Thyroid gland (tissue), 4 donors: Measurements from ENCODE around the gene TPMT.

Experiments
- POLR2A ChIP-seq, 2 donors: fragments of 450-650 bp; IDR thresholded peaks; one replicate each; pipeline ENCODE4 v1.6.1; 2017; ENCODE audit warnings: antibody characterized with exemption in 2 of 2, mild to moderate bottlenecking in 2 of 2, moderate library complexity in 1 of 2
- TF ChIP-seq, protein P1 (sequence below), 6 experiments: fragments of 200-600 bp in 3 of 6; fragments of 450-650 bp in 3 of 6; sonication (generic) in 3 of 6; IDR thresholded peaks; one replicate each; pipeline ENCODE4 v1.5.1; 2016 to 2019; ENCODE audit warnings: antibody characterized with exemption in 6 of 6, mild to moderate bottlenecking in 2 of 6, inconsistent platforms in 1 of 6, moderate library complexity in 1 of 6

DNA sequence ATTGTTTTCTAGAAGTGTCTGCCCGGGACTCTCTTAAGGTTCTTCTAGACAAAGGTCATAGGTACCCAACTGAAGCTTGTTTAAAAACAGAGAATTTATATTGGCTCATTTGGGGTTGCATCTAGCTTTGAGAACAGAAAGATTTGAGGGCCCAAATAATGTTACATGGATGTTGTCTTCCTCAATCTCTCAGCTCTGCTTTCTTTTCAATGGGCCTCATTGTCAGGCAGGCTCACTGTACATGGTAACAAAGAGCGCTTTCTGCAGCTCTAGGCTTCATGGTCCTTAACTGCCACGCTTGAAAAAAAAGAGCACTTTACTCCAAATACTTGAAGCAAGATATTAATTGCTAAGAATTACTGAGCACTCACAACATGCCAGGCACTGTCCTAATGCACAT, 54.6 kb downstream of the TPMT start:
- TF ChIP-seq, protein P1, sequence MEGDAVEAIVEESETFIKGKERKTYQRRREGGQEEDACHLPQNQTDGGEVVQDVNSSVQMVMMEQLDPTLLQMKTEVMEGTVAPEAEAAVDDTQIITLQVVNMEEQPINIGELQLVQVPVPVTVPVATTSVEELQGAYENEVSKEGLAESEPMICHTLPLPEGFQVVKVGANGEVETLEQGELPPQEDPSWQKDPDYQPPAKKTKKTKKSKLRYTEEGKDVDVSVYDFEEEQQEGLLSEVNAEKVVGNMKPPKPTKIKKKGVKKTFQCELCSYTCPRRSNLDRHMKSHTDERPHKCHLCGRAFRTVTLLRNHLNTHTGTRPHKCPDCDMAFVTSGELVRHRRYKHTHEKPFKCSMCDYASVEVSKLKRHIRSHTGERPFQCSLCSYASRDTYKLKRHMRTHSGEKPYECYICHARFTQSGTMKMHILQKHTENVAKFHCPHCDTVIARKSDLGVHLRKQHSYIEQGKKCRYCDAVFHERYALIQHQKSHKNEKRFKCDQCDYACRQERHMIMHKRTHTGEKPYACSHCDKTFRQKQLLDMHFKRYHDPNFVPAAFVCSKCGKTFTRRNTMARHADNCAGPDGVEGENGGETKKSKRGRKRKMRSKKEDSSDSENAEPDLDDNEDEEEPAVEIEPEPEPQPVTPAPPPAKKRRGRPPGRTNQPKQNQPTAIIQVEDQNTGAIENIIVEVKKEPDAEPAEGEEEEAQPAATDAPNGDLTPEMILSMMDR (IDR thresholded peaks at IDR 0.05): no peak
- no peak for TF ChIP-seq POLR2A (IDR thresholded peaks at IDR 0.05)
